Measurements from ENCODE around the gene MYCN.

- TF ChIP-seq CTCF (IDR thresholded peaks at IDR 0.05) (no peak), POLR2AphosphoS5 (IDR thresholded peaks at IDR 0.05) (no peak)
Measured at GRCh38 chr2:15909736-15910135, 30.6 kb upstream of the MYCN start.

Measured in prostate gland (tissue), 2 donors.